IPS-18c (cell line): ENCODE data around the gene FLNA.
"Not testable (repeated sequence)": the region's sequence is repeated elsewhere in the genome, so short reads cannot be mapped to it uniquely, and the experiment has no call there.

ENCODE experiments used
- H3K4me3 ChIP-seq: 2 replicates; pipeline ENCODE4 v1.7.0; 2013; ENCODE audit warnings: low read depth, mild to moderate bottlenecking, low read length, moderate library complexity; ENCODE audit not compliant: insufficient read depth
- H3K9me3 ChIP-seq: one replicate; pipeline ENCODE4 v1.6.1; 2013; ENCODE audit warnings: mild to moderate bottlenecking, low read length, moderate library complexity; ENCODE audit not compliant: control insufficient read depth, insufficient read depth

Gene FLNA

DNA sequence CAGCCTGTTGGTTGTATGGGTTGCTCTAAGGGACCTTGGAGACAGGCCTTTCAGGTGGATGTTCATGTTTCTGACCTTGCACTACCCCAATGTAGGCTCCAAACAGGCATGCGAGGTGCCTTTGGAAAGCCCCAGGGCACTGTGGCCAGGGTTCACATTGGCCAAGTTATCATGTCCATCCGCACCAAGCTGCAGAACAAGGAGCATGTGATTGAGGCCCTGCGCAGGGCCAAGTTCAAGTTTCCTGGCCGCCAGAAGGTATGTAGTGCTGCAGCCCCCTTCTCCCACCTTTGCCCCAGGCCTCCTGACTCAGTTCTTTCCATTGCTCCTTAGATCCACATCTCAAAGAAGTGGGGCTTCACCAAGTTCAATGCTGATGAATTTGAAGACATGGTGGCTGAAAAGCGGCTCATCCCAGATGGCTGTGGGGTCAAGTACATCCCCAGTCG, 26.0 kb upstream of the FLNA start:
- not testable (repeated sequence) for H3K4me3 ChIP-seq
- H3K9me3 ChIP-seq: peaks cover 12% of the 10 kb centered on the region

DNA sequence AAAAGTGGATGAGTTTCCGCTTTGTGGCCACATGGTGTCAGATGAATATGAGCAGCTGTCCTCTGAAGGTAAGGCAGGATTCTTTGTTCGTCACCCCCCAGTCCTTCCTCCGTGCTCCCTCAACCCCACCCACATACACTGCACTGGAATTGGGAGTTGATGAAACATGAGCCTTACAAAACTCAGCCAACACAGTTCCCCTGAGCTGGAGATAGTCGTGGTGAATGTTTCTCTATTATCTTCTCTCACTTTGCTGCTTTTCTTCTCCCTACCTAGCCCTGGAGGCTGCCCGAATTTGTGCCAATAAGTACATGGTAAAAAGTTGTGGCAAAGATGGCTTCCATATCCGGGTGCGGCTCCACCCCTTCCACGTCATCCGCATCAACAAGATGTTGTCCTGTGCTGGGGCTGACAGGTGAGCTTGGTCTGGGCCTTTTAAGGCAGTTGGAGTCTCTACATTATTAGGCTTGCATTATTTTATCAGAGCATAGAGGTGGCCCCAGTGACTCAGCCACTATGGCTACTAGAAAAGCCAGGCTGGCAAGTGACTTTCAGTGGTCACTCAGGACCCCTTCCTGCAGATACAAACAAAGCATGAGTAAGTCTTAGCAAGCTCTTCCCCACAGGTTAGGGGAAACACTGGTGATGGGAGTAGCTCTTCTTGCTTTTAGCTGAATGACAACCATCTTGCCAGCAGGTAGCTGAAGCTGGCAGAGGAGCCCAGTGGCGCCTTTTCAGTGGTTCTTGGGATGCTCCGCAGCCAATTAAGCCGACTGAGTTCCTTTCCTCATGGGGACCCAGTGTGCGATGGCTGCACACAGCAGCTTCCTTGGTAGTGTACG, 25.3 kb upstream of the FLNA start:
- peaks cover 10% of the 10 kb centered on the region for H3K9me3 ChIP-seq
- H3K4me3 ChIP-seq: peak overlapping the region; percentile 55

GRCh38 chrX:154398668-154399526, 24.5 kb upstream of the FLNA start:
- peaks cover 8% of the 10 kb centered on the region for H3K9me3 ChIP-seq
- H3K4me3 ChIP-seq: peak overlapping the region; percentile 55

DNA sequence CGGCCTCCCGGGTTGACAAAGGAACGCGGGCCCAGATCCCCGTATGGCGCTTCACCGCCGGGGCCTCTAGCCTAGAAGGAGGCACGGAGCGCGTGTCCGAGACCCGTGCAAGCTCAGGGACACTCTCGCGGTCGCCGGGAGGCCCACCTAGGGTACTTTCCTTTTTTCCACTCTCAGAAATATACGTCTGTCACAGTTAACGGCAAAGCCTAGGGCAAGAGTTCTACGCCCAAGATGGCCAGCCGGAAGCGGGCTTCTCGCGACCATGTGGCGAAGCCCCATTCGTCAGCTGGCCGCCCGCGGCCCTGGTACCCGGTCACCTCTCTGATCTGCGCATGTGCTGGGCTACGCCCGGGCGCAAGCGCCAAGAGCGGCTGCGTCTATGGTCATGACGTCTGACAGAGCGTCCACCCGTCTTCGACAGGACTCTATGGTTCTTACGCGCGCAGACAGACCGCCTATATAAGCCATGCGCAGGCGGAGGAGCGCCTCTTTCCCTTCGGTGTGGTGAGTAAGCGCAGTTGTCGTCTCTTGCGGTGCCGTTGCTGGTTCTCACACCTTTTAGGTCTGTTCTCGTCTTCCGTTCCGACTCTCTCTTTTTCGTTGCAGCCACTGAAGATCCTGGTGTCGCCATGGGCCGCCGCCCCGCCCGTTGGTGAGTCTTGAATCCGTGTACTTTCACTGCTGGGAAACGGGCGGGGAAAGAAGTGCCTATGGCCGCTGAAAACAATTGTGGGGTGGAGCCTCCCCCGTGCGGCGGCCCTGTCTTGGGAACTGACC, 23.6 kb upstream of the FLNA start, which contains the start of gene RPL10:
Gene RPL10, plus strand, starts transcription at position 490 of the 780 bp plus-strand sequence. Its CDS starts 143 bp downstream, at position 633.
- H3K4me3 ChIP-seq: peak within 1 kb of the TSS; percentile 60
- peaks cover 8% of the 10 kb centered on the region for H3K9me3 ChIP-seq

DNA sequence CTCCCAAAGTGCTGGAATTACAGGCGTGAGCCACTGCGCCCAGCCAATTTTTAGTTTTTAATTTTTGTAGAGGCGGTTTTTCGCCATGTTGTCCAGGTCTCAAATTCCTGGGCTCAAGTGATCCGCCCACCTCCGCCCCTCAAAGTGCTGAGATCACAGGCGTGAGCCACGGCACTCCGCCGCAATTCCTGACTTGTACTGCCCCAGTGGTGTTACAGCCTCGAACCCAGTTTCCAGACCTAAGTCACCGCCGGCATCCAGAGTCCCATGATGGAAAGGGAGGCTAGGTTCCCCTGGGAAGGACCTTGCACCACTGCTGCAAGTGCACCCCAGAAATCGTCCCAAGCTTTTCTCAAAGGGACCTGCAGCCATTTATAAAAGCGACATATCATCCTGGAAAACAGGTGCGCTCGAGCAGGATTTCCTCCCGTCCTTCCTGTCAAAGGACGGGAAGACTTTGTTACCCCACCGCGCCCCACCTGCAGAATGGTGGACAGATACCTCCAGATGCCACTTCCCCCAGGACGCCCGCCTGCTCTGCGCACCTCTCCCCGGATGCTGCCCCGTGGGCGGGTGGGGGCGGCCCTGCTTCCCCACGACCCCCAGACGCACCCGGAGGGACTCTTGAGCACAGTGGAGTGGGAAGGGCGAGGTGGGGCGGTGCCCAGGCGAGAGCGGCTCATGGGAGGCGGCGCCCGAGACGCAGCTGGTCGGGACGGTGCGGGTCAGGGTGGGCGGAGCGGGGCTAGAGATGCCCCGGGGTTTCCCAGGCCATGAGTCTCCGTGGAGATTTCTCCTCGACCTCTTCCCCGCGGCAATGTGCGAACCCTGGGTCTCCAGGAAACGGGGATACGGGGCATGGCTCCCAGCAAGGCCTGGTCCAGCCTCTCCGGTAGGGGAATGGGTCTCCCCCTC, 22.8 kb upstream of the FLNA start:
- H3K9me3 ChIP-seq: peaks cover 8% of the 10 kb centered on the region
- H3K4me3 ChIP-seq: peak overlapping the region; percentile 60

- not testable (repeated sequence) for H3K9me3 ChIP-seq, H3K4me3 ChIP-seq
Observed at GRCh38 chrX:154396363-154396762, 21.9 kb upstream of the FLNA start.

GRCh38 chrX:154389812-154390747, 15.6 kb upstream of the FLNA start:
- H3K9me3 ChIP-seq, H3K4me3 ChIP-seq: not testable (repeated sequence)

DNA sequence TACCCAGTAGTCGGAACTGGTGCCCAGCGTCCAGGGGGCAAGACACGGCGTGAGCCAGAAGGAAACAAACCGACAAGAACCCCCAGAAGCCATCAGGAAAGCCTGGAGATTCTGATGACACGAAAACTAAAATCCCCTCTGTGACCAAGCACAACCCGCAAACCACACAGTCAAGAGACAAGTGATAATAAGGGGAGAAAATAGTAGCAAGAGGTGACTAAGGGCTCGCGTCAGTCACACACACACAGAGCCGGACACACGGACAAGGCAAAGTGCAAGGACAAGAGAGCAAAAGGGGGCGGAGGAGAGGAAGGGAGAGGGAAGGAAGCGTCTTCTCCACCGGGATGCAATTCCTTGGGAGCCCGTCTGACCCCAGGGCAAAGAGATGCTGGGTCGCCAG, 14.2 kb upstream of the FLNA start:
- not testable (repeated sequence) for H3K9me3 ChIP-seq, H3K4me3 ChIP-seq

DNA sequence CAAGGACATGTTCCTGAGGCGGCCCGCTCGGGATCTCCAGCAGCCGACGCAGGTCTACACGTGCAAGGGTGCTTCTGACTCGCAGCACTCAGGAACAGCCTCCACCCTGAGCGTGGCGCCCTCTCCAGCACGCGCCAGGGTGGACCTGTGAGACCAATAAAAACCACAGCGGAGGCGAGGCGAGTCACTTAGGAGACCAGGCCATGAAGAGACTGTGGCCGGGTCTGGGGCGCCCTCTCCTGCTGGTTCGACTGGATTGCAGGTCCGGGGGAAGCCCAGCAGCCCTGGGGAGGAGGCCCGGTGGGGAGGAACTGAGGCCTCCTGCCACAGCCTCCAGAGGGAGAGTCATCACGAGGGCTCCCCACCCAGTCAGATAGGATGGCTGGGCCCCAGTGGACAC, 13.7 kb upstream of the FLNA start:
- H3K9me3 ChIP-seq, H3K4me3 ChIP-seq: not testable (repeated sequence)

DNA sequence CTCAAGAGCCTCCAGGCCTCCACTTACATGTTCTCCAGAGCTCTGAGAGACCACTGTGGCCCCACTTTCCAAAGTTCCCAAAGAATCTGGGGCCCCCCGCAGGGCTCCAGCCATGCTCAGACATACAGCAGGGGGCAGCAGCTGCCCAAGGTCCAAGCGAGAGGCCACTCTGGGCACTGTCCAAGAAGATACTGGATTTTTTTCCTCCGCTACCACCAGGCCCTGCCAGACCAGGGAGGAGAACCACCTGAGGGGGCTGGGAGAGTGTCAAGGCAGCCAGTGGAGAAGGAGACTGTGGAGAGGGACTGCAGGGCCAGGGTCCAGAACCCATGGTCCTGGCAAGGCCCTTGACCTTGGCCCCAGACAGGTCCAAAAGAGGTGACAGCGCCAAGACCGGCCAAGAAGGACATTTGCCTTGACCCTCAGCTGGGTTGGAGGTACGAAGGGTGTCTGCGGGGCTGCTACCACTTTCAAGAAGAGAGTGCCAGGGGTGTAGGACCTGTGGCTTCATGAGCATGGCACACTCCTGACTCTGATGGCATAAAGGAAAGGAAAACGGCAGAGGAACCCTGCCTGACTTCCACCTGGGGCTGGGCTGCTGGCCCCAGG, 10.0 kb upstream of the FLNA start:
- Histone ChIP-seq H3K9me3 (no peaks in the 10 kb centered on the region), H3K4me3 (no peak overlapping the region)

GRCh38 chrX:154383359-154384283, 9.2 kb upstream of the FLNA start:
- Histone ChIP-seq H3K4me3 (no peak overlapping the region), H3K9me3 (no peaks in the 10 kb centered on the region)

DNA sequence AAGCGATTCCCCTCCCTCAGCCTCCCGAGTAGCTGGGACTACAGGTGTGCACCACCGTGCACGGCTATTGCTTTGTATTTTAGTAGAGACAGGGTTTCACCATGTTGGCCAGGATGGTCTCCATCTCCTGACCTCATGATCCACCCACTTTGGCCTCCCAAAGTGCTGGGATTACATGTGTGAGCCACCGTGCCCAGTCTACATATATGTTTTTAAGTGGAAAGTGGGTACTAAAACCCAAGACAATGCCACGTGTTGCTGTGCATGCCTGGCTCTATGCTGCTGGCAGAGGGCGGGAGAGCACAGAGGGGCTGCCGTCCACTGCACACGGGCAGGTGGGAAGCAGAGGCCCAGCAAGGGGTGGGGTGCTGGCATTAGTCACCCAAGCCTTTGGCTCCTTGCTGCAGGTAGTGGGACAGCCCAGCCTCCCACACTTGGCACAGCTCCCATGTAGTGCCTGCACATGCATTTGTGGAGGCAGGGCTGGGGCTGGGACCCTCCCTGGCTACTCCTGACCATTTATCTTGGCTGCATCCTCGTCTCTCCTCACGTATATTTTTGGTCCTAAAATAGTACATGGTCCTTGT, 8.1 kb upstream of the FLNA start:
- Histone ChIP-seq H3K9me3 (peaks cover 4% of the 10 kb centered on the region), H3K4me3 (no peak overlapping the region)

DNA sequence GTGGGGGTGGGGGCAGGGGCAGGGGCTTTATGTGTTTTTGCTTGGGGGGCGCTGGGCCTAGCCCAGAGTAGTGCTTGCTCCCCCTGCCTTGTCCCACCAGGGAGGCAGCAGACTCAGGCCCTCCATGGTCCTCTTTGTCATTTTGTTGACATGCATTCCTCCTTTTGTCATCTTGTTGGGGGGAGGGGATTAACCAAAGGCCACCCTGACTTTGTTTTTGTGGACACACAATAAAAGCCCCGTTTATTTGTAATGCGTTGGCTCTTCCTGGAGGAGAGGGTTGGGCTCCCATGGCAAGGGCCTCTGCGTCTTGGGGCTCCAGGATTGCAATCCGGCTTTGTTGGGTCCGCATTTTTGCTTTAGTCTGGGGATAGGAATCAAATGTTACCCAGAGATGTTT, 6.8 kb upstream of the FLNA start:
- Histone ChIP-seq H3K9me3 (peaks cover 4% of the 10 kb centered on the region), H3K4me3 (0 out of 2 replicates have a peak overlapping the region, but pooled peaks have one; percentile 11)

- H3K4me3 ChIP-seq: peak overlapping the region; percentile 69
- H3K9me3 ChIP-seq: peaks cover 4% of the 10 kb centered on the region
Observed at GRCh38 chrX:154380787-154381186, 6.4 kb upstream of the FLNA start.
